CD4-positive, alpha-beta T cell treated with Interleukin-15 for 1 hour (primary cell): ENCODE results near the gene CNNM2.
A peak's percentile ranks its signal among the peaks of the same experiment; 100 is the strongest.

Experiments used
- DNase-seq: peaks from one replicate; pipeline ENCODE4 v3.0.0-alpha.2; 2020

Gene CNNM2

GRCh38 chr10:102917962-102918816, at the start of gene CNNM2:
Gene CNNM2 (plus strand): TSS chr10:102918294. CDS start chr10:102918481, 187 bp downstream.
- peak; percentile 100 for DNase-seq

GRCh38 chr10:102868911-102869257, 49.2 kb upstream of the CNNM2 start:
- DNase-seq = no peak

- no peak for DNase-seq
Observed at GRCh38 chr10:102869258-102870198, 48.6 kb upstream of the CNNM2 start, which contains the start of gene AS3MT. Gene AS3MT (plus strand): TSS chr10:102869470. CDS start chr10:102869593, 123 bp downstream.

- no peak for DNase-seq
Observed at GRCh38 chr10:102870221-102870620, 47.9 kb upstream of the CNNM2 start.

GRCh38 chr10:102872163-102872562, 45.9 kb upstream of the CNNM2 start:
- DNase-seq = no peak

- DNase-seq = no peak
Observed at GRCh38 chr10:102876747-102877153, 41.3 kb upstream of the CNNM2 start.

GRCh38 chr10:102878629-102879028, 39.5 kb upstream of the CNNM2 start:
- no peak for DNase-seq

GRCh38 chr10:102880256-102880655, 37.8 kb upstream of the CNNM2 start:
- no peak for DNase-seq

GRCh38 chr10:102888048-102888447, 30.0 kb upstream of the CNNM2 start:
- DNase-seq = no peak

- no peak for DNase-seq
Observed at GRCh38 chr10:102894466-102895213, 23.5 kb upstream of the CNNM2 start.

- DNase-seq = no peak
Observed at GRCh38 chr10:102900006-102900405, 18.1 kb upstream of the CNNM2 start.

- DNase-seq = no peak
Observed at GRCh38 chr10:102904346-102904745, 13.7 kb upstream of the CNNM2 start.

GRCh38 chr10:102906507-102906906, 11.6 kb upstream of the CNNM2 start:
- no peak for DNase-seq

GRCh38 chr10:102914781-102915180, 3.3 kb upstream of the CNNM2 start:
- DNase-seq = no peak

- no peak for DNase-seq
Observed at GRCh38 chr10:102916173-102916572, 1.9 kb upstream of the CNNM2 start.

- DNase-seq = peak; percentile 82
Observed at GRCh38 chr10:102917314-102917961, 656 bp upstream of the CNNM2 start.

GRCh38 chr10:102918817-102919245, 737 bp downstream of the CNNM2 start:
- no peak for DNase-seq

GRCh38 chr10:102919246-102919959, 1.3 kb downstream of the CNNM2 start:
- no peak for DNase-seq

- DNase-seq = no peak
Observed at GRCh38 chr10:102919992-102920739, 2.1 kb downstream of the CNNM2 start.

GRCh38 chr10:102923601-102924000, 5.5 kb downstream of the CNNM2 start:
- no peak for DNase-seq

- no peak for DNase-seq
Observed at GRCh38 chr10:102926842-102927241, 8.7 kb downstream of the CNNM2 start.
